ENCODE data around the gene CCDC194.

GRCh38 chr19:17402982-17403855 is 9.2 kb upstream of the CCDC194 start:
- TF ChIP-seq POLR2A (IDR thresholded peaks at IDR 0.05), result no peak
- no peak for TF ChIP-seq CTCF (IDR thresholded peaks at IDR 0.05)
